Measurements from ENCODE around the gene LPAR5.

Gene LPAR5

DNA sequence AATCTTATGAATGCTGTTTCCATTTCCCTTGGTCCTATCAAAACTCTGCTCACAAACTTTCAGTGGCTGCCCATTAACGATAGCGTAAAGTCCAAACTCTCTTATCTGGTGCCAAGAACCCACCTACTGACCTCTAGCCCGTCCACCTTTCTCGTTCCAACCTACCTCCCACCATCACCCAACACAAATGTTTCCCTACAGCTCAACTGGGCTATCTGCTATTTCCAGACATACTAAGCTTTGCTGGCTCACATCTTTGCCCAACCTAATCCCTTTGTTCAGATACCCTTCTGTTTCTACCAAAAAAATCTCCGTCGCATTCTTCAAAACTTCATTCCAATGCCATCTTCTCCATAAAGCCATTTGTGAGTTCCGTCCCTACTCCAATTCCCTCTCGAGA is 60.1 kb downstream of the LPAR5 start:
- Histone ChIP-seq H2BK120ac (ENCODE audit: low read depth, low read length) (no peak overlapping the region), H3K79me1 (replicated peaks; ENCODE audit: low read length, poor library complexity, severe bottlenecking) (peaks cover 27% of the 10 kb centered on the region), H2AFZ (ENCODE audit: low read depth, low read length) (no peak overlapping the region), H2AK5ac (ENCODE audit: low read length, severe bottlenecking) (no peak overlapping the region), H2BK12ac (ENCODE audit: low read length in 2 of 2) (no peak overlapping the region), H3K18ac (ENCODE audit: low read depth in 1 of 2, low read length in 2 of 2) (no peak overlapping the region), H3K14ac (ENCODE audit: low read length in 2 of 2) (no peak overlapping the region), H3K9ac (ENCODE audit: low read length) (no peak overlapping the region), H3K9me3 (ENCODE audit: control insufficient read depth, low read length) (no peaks in the 10 kb centered on the region), H3K4me2 (ENCODE audit: low read length, poor library complexity, severe bottlenecking) (peak overlapping the region; percentile 16), H3K36me3 (ENCODE audit: control insufficient read depth in 1 of 2, insufficient read depth in 2 of 2, low read depth in 1 of 2, low read length in 2 of 2) (peaks cover 77 to 90% of the 10 kb centered on the region in 2 experiments), H2BK5ac (ENCODE audit: low read depth, low read length, poor library complexity, severe bottlenecking) (no peak overlapping the region), H3K4me3 (ENCODE audit: insufficient read depth in 1 of 2, low read depth in 1 of 2, low read length in 2 of 2) (no peak overlapping the region), H4K8ac (ENCODE audit: low read length) (no peak overlapping the region), H3K27ac (ENCODE audit: low read length, poor library complexity, severe bottlenecking) (no peak overlapping the region), H3K23ac (ENCODE audit: low read length in 2 of 2) (no peak overlapping the region), H3K4me1 (ENCODE audit: control insufficient read depth, insufficient read depth, low read depth, low read length) (no peaks in the 10 kb centered on the region), H3K4ac (ENCODE audit: low read depth in 1 of 2, low read length in 2 of 2) (no peak overlapping the region), H2BK15ac (ENCODE audit: low read depth, poor library complexity, severe bottlenecking) (no peak overlapping the region), H4K91ac (ENCODE audit: low read length) (no peak overlapping the region), H3K27me3 (ENCODE audit: control insufficient read depth in 1 of 2, insufficient read depth in 1 of 2, low read length in 2 of 2) (no peaks in the 10 kb centered on the region)
- WGBS: 96% methylated on average over 8 of the region's 8 CpGs
- DNase-seq: no peak

DNA sequence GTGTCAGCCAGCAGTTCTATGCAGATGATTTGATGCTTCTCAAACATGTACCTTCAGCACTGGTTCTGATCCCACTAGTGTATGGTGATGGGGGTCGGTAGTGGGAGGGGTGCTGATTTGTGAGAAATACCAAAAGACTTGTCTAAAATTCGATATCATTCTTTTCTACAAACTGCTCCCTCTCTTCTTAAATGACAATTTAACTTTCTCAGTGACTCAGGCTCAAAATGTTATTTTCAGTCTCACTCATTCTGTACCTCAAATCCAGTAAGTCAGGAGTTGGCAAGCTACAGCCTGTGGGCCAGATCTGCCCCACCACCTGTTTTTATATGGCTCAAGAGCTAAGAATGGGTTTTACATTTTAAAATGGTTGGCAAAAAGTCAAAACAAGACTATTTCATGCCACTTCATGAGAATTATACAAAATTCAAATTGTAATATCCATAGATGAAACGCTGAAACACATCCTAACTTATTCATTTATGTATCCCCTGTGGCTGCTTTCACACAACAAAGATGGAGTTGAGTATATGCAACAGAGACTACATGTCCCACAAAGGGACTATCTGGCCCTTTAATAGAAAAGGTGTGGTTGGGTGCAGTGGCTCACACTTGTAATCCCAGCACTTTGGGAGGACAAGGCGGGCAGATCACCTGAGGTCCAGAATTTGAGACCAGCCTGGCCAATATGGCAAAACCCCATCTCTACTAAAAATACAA is 61.0 kb downstream of the LPAR5 start:
- Histone ChIP-seq H2BK12ac (ENCODE audit: low read length in 2 of 2) (no peak overlapping the region), H2AFZ (ENCODE audit: low read depth, low read length) (no peak overlapping the region), H3K9me3 (ENCODE audit: control insufficient read depth, low read length) (no peaks in the 10 kb centered on the region), H3K9ac (ENCODE audit: low read length) (no peak overlapping the region), H3K27me3 (ENCODE audit: control insufficient read depth in 1 of 2, insufficient read depth in 1 of 2, low read length in 2 of 2) (no peaks in the 10 kb centered on the region), H2AK5ac (ENCODE audit: low read length, severe bottlenecking) (no peak overlapping the region), H2BK15ac (ENCODE audit: low read depth, poor library complexity, severe bottlenecking) (no peak overlapping the region), H3K27ac (ENCODE audit: low read length, poor library complexity, severe bottlenecking) (no peak overlapping the region), H3K18ac (ENCODE audit: low read depth in 1 of 2, low read length in 2 of 2) (no peak overlapping the region), H4K8ac (ENCODE audit: low read length) (no peak overlapping the region), H3K4me1 (ENCODE audit: control insufficient read depth, insufficient read depth, low read depth, low read length) (peaks cover 3% of the 10 kb centered on the region), H2BK120ac (ENCODE audit: low read depth, low read length) (no peak overlapping the region), H3K23ac (ENCODE audit: low read length in 2 of 2) (no peak overlapping the region), H3K79me1 (replicated peaks; ENCODE audit: low read length, poor library complexity, severe bottlenecking) (peaks cover 25% of the 10 kb centered on the region), H2BK5ac (ENCODE audit: low read depth, low read length, poor library complexity, severe bottlenecking) (no peak overlapping the region), H3K36me3 (ENCODE audit: control insufficient read depth in 1 of 2, insufficient read depth in 2 of 2, low read depth in 1 of 2, low read length in 2 of 2) (peaks cover 78 to 91% of the 10 kb centered on the region in 2 experiments), H3K4me3 (ENCODE audit: insufficient read depth in 1 of 2, low read depth in 1 of 2, low read length in 2 of 2) (no peak overlapping the region), H3K4me2 (ENCODE audit: low read length, poor library complexity, severe bottlenecking) (no peak overlapping the region), H4K91ac (ENCODE audit: low read length) (no peak overlapping the region), H3K4ac (ENCODE audit: low read depth in 1 of 2, low read length in 2 of 2) (no peak overlapping the region), H3K14ac (ENCODE audit: low read length in 2 of 2) (no peak overlapping the region)
- DNase-seq: no peak
- 90% methylated on average over 3 of the region's 4 CpGs for WGBS

DNA sequence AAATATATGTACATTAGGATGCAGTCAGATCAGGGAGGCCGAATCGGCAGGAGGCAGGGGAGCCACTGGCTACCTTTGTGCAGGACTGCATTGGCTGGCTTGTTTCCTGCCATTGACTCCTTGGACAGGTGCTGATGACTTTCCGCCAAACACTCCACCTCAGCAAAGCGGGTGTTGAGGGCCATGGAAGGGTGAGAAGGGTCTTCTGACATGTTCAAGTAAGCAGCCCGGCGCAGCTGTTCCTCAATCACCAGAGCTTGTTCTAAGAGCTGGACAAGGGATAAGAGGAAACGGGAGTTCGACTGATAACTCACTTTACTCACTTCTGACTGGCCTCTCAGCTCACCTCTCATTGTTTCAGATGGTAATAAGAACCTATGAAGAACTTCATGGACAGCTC is 62.8 kb downstream of the LPAR5 start:
- H3K27ac ChIP-seq (ENCODE audit: low read length, poor library complexity, severe bottlenecking): no peak overlapping the region
- H3K27me3 ChIP-seq (ENCODE audit: control insufficient read depth in 1 of 2, insufficient read depth in 1 of 2, low read length in 2 of 2): no peaks in the 10 kb centered on the region
- DNase-seq: no peak
- H3K4ac ChIP-seq (ENCODE audit: low read depth in 1 of 2, low read length in 2 of 2): no peak overlapping the region
- no peak overlapping the region for H3K4me2 ChIP-seq (ENCODE audit: low read length, poor library complexity, severe bottlenecking)
- H3K23ac ChIP-seq (ENCODE audit: low read length in 2 of 2): no peak overlapping the region
- no peak overlapping the region for H3K4me3 ChIP-seq (ENCODE audit: insufficient read depth in 1 of 2, low read depth in 1 of 2, low read length in 2 of 2)
- H3K36me3 ChIP-seq (ENCODE audit: control insufficient read depth in 1 of 2, insufficient read depth in 2 of 2, low read depth in 1 of 2, low read length in 2 of 2): peaks cover 73 to 87% of the 10 kb centered on the region in 2 experiments
- H2BK120ac ChIP-seq (ENCODE audit: low read depth, low read length): no peak overlapping the region
- H2BK5ac ChIP-seq (ENCODE audit: low read depth, low read length, poor library complexity, severe bottlenecking): no peak overlapping the region
- no peak overlapping the region for H4K8ac ChIP-seq (ENCODE audit: low read length)
- H2BK12ac ChIP-seq (ENCODE audit: low read length in 2 of 2): no peak overlapping the region
- H3K14ac ChIP-seq (ENCODE audit: low read length in 2 of 2): no peak overlapping the region
- H3K79me1 ChIP-seq (replicated peaks; ENCODE audit: low read length, poor library complexity, severe bottlenecking): peaks cover 23% of the 10 kb centered on the region
- H2AFZ ChIP-seq (ENCODE audit: low read depth, low read length): no peak overlapping the region
- no peak overlapping the region for H2BK15ac ChIP-seq (ENCODE audit: low read depth, poor library complexity, severe bottlenecking)
- H3K9ac ChIP-seq (ENCODE audit: low read length): no peak overlapping the region
- no peak overlapping the region for H4K91ac ChIP-seq (ENCODE audit: low read length)
- H3K18ac ChIP-seq (ENCODE audit: low read depth in 1 of 2, low read length in 2 of 2): no peak overlapping the region
- H3K9me3 ChIP-seq (ENCODE audit: control insufficient read depth, low read length): no peaks in the 10 kb centered on the region
- peaks cover 8% of the 10 kb centered on the region for H3K4me1 ChIP-seq (ENCODE audit: control insufficient read depth, insufficient read depth, low read depth, low read length)
- no peak overlapping the region for H2AK5ac ChIP-seq (ENCODE audit: low read length, severe bottlenecking)
- WGBS: 94% methylated on average over 8 of the region's 8 CpGs

- H3K23ac ChIP-seq (ENCODE audit: low read length in 2 of 2): no peak overlapping the region
- H3K4me1 ChIP-seq (ENCODE audit: control insufficient read depth, insufficient read depth, low read depth, low read length): peaks cover 12% of the 10 kb centered on the region
- H3K4ac ChIP-seq (ENCODE audit: low read depth in 1 of 2, low read length in 2 of 2): no peak overlapping the region
- H3K9ac ChIP-seq (ENCODE audit: low read length): no peak overlapping the region
- no peak overlapping the region for H3K18ac ChIP-seq (ENCODE audit: low read depth in 1 of 2, low read length in 2 of 2)
- no peak overlapping the region for H2BK15ac ChIP-seq (ENCODE audit: low read depth, poor library complexity, severe bottlenecking)
- H3K4me2 ChIP-seq (ENCODE audit: low read length, poor library complexity, severe bottlenecking): no peak overlapping the region
- H3K79me1 ChIP-seq (replicated peaks; ENCODE audit: low read length, poor library complexity, severe bottlenecking): peaks cover 20% of the 10 kb centered on the region
- peak; percentile 61 for DNase-seq
- H4K8ac ChIP-seq (ENCODE audit: low read length): no peak overlapping the region
- WGBS: 74% methylated on average over 7 of the region's 7 CpGs
- H3K27me3 ChIP-seq (ENCODE audit: control insufficient read depth in 1 of 2, insufficient read depth in 1 of 2, low read length in 2 of 2): no peaks in the 10 kb centered on the region
- H2AK5ac ChIP-seq (ENCODE audit: low read length, severe bottlenecking): no peak overlapping the region
- H3K9me3 ChIP-seq (ENCODE audit: control insufficient read depth, low read length): no peaks in the 10 kb centered on the region
- H4K91ac ChIP-seq (ENCODE audit: low read length): no peak overlapping the region
- H3K4me3 ChIP-seq (ENCODE audit: insufficient read depth in 1 of 2, low read depth in 1 of 2, low read length in 2 of 2): peak overlapping the region in 1 of 2 experiments; percentile 10
- H3K27ac ChIP-seq (ENCODE audit: low read length, poor library complexity, severe bottlenecking): no peak overlapping the region
- peaks cover 59 to 75% of the 10 kb centered on the region in 2 experiments for H3K36me3 ChIP-seq (ENCODE audit: control insufficient read depth in 1 of 2, insufficient read depth in 2 of 2, low read depth in 1 of 2, low read length in 2 of 2)
- H2AFZ ChIP-seq (ENCODE audit: low read depth, low read length): no peak overlapping the region
- no peak overlapping the region for H3K14ac ChIP-seq (ENCODE audit: low read length in 2 of 2)
- no peak overlapping the region for H2BK12ac ChIP-seq (ENCODE audit: low read length in 2 of 2)
- no peak overlapping the region for H2BK5ac ChIP-seq (ENCODE audit: low read depth, low read length, poor library complexity, severe bottlenecking)
- H2BK120ac ChIP-seq (ENCODE audit: low read depth, low read length): no peak overlapping the region
Observed at GRCh38 chr12:6570264-6570887, 65.4 kb downstream of the LPAR5 start.
